SK-N-SH treated with all-trans-retinoic acid at 6 μM for 48 hours (cell line): ENCODE data around the gene ZNF91.
"Not testable (repeated sequence)": the region's sequence is repeated elsewhere in the genome, so short reads cannot be mapped to it uniquely, and the experiment has no call there.

Experiments
- ATAC-seq: fragments of 200-7000 bp; cut with Tn5 transposase; 3 replicates; pipeline ENCODE4 v1.9.1; 2020; ENCODE audit warnings: mild to moderate bottlenecking, moderate library complexity
- ARNTL ChIP-seq: fragments of 450-650 bp; formaldehyde crosslinking; IDR thresholded peaks from 2 replicates; pipeline ENCODE4 v1.5.0; 2020; ENCODE audit warnings: low read depth, mild to moderate bottlenecking, moderate library complexity, borderline replicate concordance
- BACH2 ChIP-seq: fragments of 250-450 bp; sonication (Bioruptor Pico); IDR thresholded peaks from 2 replicates; pipeline ENCODE4 v1.9.0; 2021; ENCODE audit warnings: mild to moderate bottlenecking, borderline replicate concordance
- CREB5 ChIP-seq: fragments of 250-450 bp; sonication (Bioruptor Pico); IDR thresholded peaks from 2 replicates; pipeline ENCODE4 v1.5.1; 2020; ENCODE audit warnings: low read depth, mild to moderate bottlenecking, moderate library complexity
- CSDC2 ChIP-seq: fragments of 250-450 bp; sonication (Bioruptor Pico); IDR thresholded peaks from 2 replicates; pipeline ENCODE4 v1.5.0; 2020; ENCODE audit warnings: mild to moderate bottlenecking, moderate library complexity
- ESRRG ChIP-seq: fragments of 250-450 bp; sonication (Bioruptor Pico); IDR thresholded peaks from 2 replicates; pipeline ENCODE4 v1.6.1; 2021; ENCODE audit warnings: mild to moderate bottlenecking
- ISL1 ChIP-seq: fragments of 250-450 bp; sonication (Bioruptor Pico); IDR thresholded peaks from 2 replicates; pipeline ENCODE4 v2.1.2; 2022; ENCODE audit warnings: mild to moderate bottlenecking, moderate library complexity
- OSR1 ChIP-seq: fragments of 250-450 bp; sonication (Bioruptor Pico); IDR thresholded peaks from 2 replicates; pipeline ENCODE4 v1.8.0; 2022; ENCODE audit warnings: moderate library complexity, mild to moderate bottlenecking, inconsistent platforms
- PATZ1 ChIP-seq: fragments of 250-450 bp; sonication (Bioruptor Pico); IDR thresholded peaks from 2 replicates; pipeline ENCODE4 v1.8.0; 2020; ENCODE audit warnings: mild to moderate bottlenecking, moderate library complexity, borderline replicate concordance
- PPARA ChIP-seq: fragments of 250-450 bp; sonication (Bioruptor Pico); IDR thresholded peaks from 2 replicates; pipeline ENCODE4 v1.5.0; 2020; ENCODE audit warnings: mild to moderate bottlenecking, borderline replicate concordance
- RARB ChIP-seq: fragments of 250-450 bp; sonication (Bioruptor Pico); IDR thresholded peaks from 2 replicates; pipeline ENCODE4 v1.8.0; 2021; ENCODE audit warnings: mild to moderate bottlenecking, moderate library complexity
- SNAI2 ChIP-seq: fragments of 250-450 bp; sonication (Bioruptor Pico); IDR thresholded peaks from 2 replicates; pipeline ENCODE4 v1.5.0; 2020; ENCODE audit warnings: mild to moderate bottlenecking, moderate library complexity
- TCF4 ChIP-seq: fragments of 250-450 bp; sonication (Bioruptor Pico); IDR thresholded peaks from 2 replicates; pipeline ENCODE4 v1.8.0; 2021; ENCODE audit warnings: mild to moderate bottlenecking, moderate library complexity, borderline replicate concordance
- TOX ChIP-seq: fragments of 250-450 bp; sonication (Bioruptor Pico); IDR thresholded peaks from 2 replicates; pipeline ENCODE4 v1.8.0; 2021; ENCODE audit warnings: mild to moderate bottlenecking, moderate library complexity, borderline replicate concordance
- ZC3H10 ChIP-seq: fragments of 250-450 bp; sonication (Bioruptor Pico); IDR thresholded peaks from 2 replicates; pipeline ENCODE4 v1.5.1; 2021; ENCODE audit warnings: mild to moderate bottlenecking, moderate library complexity
- ZFP3 ChIP-seq: fragments of 250-450 bp; sonication (Bioruptor Pico); IDR thresholded peaks from 2 replicates; pipeline ENCODE4 v1.5.0; 2020; ENCODE audit warnings: mild to moderate bottlenecking, moderate library complexity
- ZFP30 ChIP-seq: fragments of 450-650 bp; formaldehyde crosslinking; IDR thresholded peaks from 2 replicates; pipeline ENCODE4 v1.5.0; 2022; ENCODE audit warnings: mild to moderate bottlenecking, moderate library complexity
- ZNF565 ChIP-seq: fragments of 450-650 bp; formaldehyde crosslinking; conservative IDR thresholded peaks from 2 replicates; pipeline ENCODE4 v1.5.0; 2020; ENCODE audit warnings: low read depth, mild to moderate bottlenecking, moderate library complexity
- ZNF70 ChIP-seq: fragments of 450-650 bp; formaldehyde crosslinking; IDR thresholded peaks from 2 replicates; pipeline ENCODE4 v1.5.0; 2020; ENCODE audit warnings: mild to moderate bottlenecking, moderate library complexity
- ZNF8 ChIP-seq: fragments of 450-650 bp; formaldehyde crosslinking; IDR thresholded peaks from 2 replicates; pipeline ENCODE4 v1.5.0; 2020; ENCODE audit warnings: mild to moderate bottlenecking, moderate library complexity
- TF ChIP-seq, protein P1 (sequence below): fragments of 250-450 bp; sonication (Bioruptor Pico); IDR thresholded peaks from 2 replicates; pipeline ENCODE4 v1.5.0; 2020; ENCODE audit warnings: mild to moderate bottlenecking, moderate library complexity
- TF ChIP-seq, protein P2 (sequence below): fragments of 250-450 bp; sonication (Bioruptor Pico); IDR thresholded peaks from 2 replicates; pipeline ENCODE4 v1.5.1; 2021; ENCODE audit warnings: mild to moderate bottlenecking, moderate library complexity
- TF ChIP-seq, protein P3 (sequence below): fragments of 250-450 bp; sonication (Bioruptor Pico); IDR thresholded peaks from 2 replicates; pipeline ENCODE4 v1.8.0; 2021; ENCODE audit warnings: low read depth, mild to moderate bottlenecking, moderate library complexity, borderline replicate concordance

ZNF91 gene

DNA sequence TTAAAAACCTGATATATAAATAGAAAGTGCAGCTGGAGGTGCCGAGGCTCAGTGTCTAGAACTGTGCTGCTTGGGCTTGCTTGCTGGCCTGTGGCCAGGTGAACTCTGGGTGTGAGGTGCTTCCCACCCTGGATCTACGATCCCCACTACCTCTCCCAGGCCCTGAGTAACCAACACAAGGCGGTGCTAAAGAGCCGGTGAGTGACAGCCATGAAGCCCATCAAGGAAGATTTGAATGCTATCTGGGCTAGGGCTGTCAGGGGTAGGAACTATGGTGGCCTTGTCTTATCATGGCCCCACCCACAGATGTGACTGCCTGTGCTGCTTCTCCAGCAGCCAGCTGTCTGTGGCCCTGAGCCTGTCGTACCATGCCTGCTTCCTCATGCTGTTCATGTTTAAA lies 25.6 kb upstream of the ZNF91 start:
- ATAC-seq: no peak

GRCh38 chr19:23419261-23419660 lies 24.0 kb upstream of the ZNF91 start:
- ATAC-seq: not testable (repeated sequence)

More for the DNA sequence above, 25.6 kb upstream of the ZNF91 start:
- TF ChIP-seq ARNTL (no peak), ZNF70 (CRISPR knock-in tag) (no peak), OSR1 (CRISPR knock-in tag) (no peak), CREB5 (no peak), RARB (CRISPR knock-in tag) (no peak), ISL1 (CRISPR knock-in tag) (no peak), ZFP30 (no peak), PATZ1 (no peak)
- TF ChIP-seq, protein P1, sequence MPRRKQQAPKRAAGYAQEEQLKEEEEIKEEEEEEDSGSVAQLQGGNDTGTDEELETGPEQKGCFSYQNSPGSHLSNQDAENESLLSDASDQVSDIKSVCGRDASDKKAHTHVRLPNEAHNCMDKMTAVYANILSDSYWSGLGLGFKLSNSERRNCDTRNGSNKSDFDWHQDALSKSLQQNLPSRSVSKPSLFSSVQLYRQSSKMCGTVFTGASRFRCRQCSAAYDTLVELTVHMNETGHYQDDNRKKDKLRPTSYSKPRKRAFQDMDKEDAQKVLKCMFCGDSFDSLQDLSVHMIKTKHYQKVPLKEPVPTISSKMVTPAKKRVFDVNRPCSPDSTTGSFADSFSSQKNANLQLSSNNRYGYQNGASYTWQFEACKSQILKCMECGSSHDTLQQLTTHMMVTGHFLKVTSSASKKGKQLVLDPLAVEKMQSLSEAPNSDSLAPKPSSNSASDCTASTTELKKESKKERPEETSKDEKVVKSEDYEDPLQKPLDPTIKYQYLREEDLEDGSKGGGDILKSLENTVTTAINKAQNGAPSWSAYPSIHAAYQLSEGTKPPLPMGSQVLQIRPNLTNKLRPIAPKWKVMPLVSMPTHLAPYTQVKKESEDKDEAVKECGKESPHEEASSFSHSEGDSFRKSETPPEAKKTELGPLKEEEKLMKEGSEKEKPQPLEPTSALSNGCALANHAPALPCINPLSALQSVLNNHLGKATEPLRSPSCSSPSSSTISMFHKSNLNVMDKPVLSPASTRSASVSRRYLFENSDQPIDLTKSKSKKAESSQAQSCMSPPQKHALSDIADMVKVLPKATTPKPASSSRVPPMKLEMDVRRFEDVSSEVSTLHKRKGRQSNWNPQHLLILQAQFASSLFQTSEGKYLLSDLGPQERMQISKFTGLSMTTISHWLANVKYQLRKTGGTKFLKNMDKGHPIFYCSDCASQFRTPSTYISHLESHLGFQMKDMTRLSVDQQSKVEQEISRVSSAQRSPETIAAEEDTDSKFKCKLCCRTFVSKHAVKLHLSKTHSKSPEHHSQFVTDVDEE: no peak

GRCh38 chr19:23415561-23416191 lies 20.4 kb upstream of the ZNF91 start:
- TF ChIP-seq TCF4: no peak
- TF ChIP-seq TOX (CRISPR knock-in tag): no peak
- TF ChIP-seq BACH2 (CRISPR knock-in tag): no peak
- TF ChIP-seq OSR1 (CRISPR knock-in tag): no peak
- no peak for TF ChIP-seq CSDC2 (CRISPR knock-in tag)
- TF ChIP-seq RARB (CRISPR knock-in tag): no peak
- no peak for TF ChIP-seq ESRRG
- no peak for TF ChIP-seq ARNTL
- no peak for TF ChIP-seq ZNF70 (CRISPR knock-in tag)
- no peak for TF ChIP-seq ZNF565 (CRISPR knock-in tag)
- TF ChIP-seq ZC3H10 (CRISPR knock-in tag): no peak
- no peak for TF ChIP-seq SNAI2 (CRISPR knock-in tag)
- TF ChIP-seq ZNF8 (CRISPR knock-in tag): no peak
- TF ChIP-seq ISL1 (CRISPR knock-in tag): no peak
- TF ChIP-seq, protein P1: no peak
- no peak for TF ChIP-seq PATZ1
- TF ChIP-seq, protein P2, sequence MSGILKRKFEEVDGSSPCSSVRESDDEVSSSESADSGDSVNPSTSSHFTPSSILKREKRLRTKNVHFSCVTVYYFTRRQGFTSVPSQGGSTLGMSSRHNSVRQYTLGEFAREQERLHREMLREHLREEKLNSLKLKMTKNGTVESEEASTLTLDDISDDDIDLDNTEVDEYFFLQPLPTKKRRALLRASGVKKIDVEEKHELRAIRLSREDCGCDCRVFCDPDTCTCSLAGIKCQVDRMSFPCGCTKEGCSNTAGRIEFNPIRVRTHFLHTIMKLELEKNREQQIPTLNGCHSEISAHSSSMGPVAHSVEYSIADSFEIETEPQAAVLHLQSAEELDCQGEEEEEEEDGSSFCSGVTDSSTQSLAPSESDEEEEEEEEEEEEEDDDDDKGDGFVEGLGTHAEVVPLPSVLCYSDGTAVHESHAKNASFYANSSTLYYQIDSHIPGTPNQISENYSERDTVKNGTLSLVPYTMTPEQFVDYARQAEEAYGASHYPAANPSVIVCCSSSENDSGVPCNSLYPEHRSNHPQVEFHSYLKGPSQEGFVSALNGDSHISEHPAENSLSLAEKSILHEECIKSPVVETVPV (CRISPR knock-in tag): no peak
- no peak for TF ChIP-seq ZFP3 (CRISPR knock-in tag)
- TF ChIP-seq, protein P3, sequence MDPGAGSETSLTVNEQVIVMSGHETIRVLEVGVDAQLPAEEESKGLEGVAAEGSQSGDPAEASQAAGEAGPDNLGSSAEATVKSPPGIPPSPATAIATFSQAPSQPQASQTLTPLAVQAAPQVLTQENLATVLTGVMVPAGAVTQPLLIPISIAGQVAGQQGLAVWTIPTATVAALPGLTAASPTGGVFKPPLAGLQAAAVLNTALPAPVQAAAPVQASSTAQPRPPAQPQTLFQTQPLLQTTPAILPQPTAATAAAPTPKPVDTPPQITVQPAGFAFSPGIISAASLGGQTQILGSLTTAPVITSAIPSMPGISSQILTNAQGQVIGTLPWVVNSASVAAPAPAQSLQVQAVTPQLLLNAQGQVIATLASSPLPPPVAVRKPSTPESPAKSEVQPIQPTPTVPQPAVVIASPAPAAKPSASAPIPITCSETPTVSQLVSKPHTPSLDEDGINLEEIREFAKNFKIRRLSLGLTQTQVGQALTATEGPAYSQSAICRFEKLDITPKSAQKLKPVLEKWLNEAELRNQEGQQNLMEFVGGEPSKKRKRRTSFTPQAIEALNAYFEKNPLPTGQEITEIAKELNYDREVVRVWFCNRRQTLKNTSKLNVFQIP (CRISPR knock-in tag): no peak
- no peak for TF ChIP-seq PPARA (CRISPR knock-in tag)
- peak; percentile 98 for ATAC-seq
